Endodermal cell (in vitro differentiated cells): ENCODE results near the gene LRTM2. TPM values are rescaled to one million over a fixed set of nuclear protein-coding genes. Genes with fewer than 3 reads are reported as not detected.

ENCODE experiments used
- DNase-seq: peaks from one replicate; pipeline ENCODE4 v3.0.0-alpha.2; 2017
- H3K27ac ChIP-seq: 2 replicates; pipeline ENCODE4 v1.5.1; 2013; ENCODE audit warnings: mild to moderate bottlenecking, low read depth, low read length, moderate library complexity
- H3K27me3 ChIP-seq: 2 replicates; pipeline ENCODE4 v1.6.1; 2013; ENCODE audit warnings: mild to moderate bottlenecking, low read length, moderate library complexity; ENCODE audit not compliant: insufficient read depth, control insufficient read depth, poor library complexity, severe bottlenecking
- H3K36me3 ChIP-seq: 2 replicates; pipeline ENCODE4 v1.7.0; 2013; ENCODE audit warnings: mild to moderate bottlenecking, low read length, moderate library complexity; ENCODE audit not compliant: control insufficient read depth, insufficient read depth
- H3K4me1 ChIP-seq: one replicate; pipeline ENCODE4 v1.7.0; 2013; ENCODE audit warnings: low read length; ENCODE audit not compliant: control insufficient read depth, insufficient read depth
- H3K4me3 ChIP-seq: 2 replicates; pipeline ENCODE4 v1.5.1; 2013; ENCODE audit warnings: mild to moderate bottlenecking, low read length, moderate library complexity
- H3K9ac ChIP-seq: 2 replicates; pipeline ENCODE4 v1.6.1; 2013; ENCODE audit warnings: mild to moderate bottlenecking, low read length, moderate library complexity; ENCODE audit not compliant: poor library complexity, severe bottlenecking; ENCODE audit errors: extremely low read depth
- H3K9me3 ChIP-seq: 2 replicates; pipeline ENCODE4 v1.6.1; 2013; ENCODE audit warnings: mild to moderate bottlenecking, low read length, moderate library complexity; ENCODE audit not compliant: control insufficient read depth
- H3K27ac Mint-ChIP-seq: 2 replicates; pipeline ENCODE4 v1.8.0; 2020; ENCODE audit warnings: mixed read lengths
- H3K27me3 Mint-ChIP-seq: 2 replicates; pipeline ENCODE4 v1.8.0; 2021; ENCODE audit warnings: mild to moderate bottlenecking, mixed read lengths; ENCODE audit not compliant: insufficient read depth
- H3K36me3 Mint-ChIP-seq: 2 replicates; pipeline ENCODE4 v1.8.0; 2020; ENCODE audit warnings: low read depth, mixed read lengths
- H3K4me1 Mint-ChIP-seq: 2 replicates; pipeline ENCODE4 v1.8.0; 2020; ENCODE audit warnings: mixed read lengths
- H3K4me3 Mint-ChIP-seq: 2 replicates; pipeline ENCODE4 v1.8.0; 2020; ENCODE audit warnings: mild to moderate bottlenecking, moderate library complexity, mixed read lengths
- H3K9me3 Mint-ChIP-seq: 2 replicates; pipeline ENCODE4 v1.8.0; 2020; ENCODE audit warnings: mild to moderate bottlenecking, mixed read lengths
- CTCF ChIP-seq: fragments of 200-600 bp; sonication (generic); conservative IDR thresholded peaks from 2 replicates; pipeline ENCODE4 v1.5.0; 2021; ENCODE audit warnings: antibody characterized with exemption, mild to moderate bottlenecking
- WGBS, 2 experiments: methylation state at CpG; one replicate each; pipeline versions ENCODE4 v1.1.5 to v1.1.7; 2013; ENCODE audit warnings: missing lambda C conversion rate in 2 of 2, mixed read lengths in 1 of 2; ENCODE audit not compliant: insufficient coverage in 1 of 2, insufficient read length in 1 of 2; 5-methylcytosine and 5-hydroxymethylcytosine counted together
- total RNA-seq, 2 donors: library from RNA; stranded (reverse); fragmentation: NEBNext Ultra II Directional in 1 of 2; extraction: Animal tissue kit (Norgen Biotek cat#: 25700) in 1 of 2; gene quantifications; 2 replicates in 1 of 2; 3 replicates in 1 of 2; pipeline ENCODE4 v1.2.1, GENCODE V29; 2021

The LRTM2 gene
- total RNA-seq, 2 donors from 2014 or later: 0.40 TPM

DNA sequence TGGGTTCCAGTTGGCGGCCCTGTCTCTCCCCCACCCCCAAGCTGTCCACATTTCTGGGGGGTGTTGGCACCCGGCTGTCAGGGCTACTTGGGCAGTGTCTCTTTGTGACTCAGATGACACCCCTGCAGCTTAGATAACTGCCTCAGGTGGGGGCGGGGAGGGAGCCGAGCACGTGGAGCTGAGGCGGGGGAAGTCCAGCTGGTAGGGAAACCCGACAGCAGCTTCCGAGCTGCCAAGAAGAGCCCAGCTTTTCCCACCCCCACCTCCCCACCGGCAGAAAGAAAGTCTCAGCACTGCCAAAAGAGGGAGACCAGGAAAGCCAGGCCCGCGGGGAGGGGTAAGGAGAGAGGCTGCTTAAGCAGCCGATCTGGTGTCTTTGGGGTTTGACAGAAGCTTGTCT, 1.4 kb downstream of the LRTM2 start:
- Histone ChIP-seq H3K27me3 (peaks cover 34% of the 10 kb centered on the region), H3K9me3 (no peaks in the 10 kb centered on the region), H3K9ac (no peak overlapping the region), H3K4me3 (no peak overlapping the region), H3K4me1 (no peaks in the 10 kb centered on the region), H3K27ac (no peak overlapping the region), H3K36me3 (no peaks in the 10 kb centered on the region)
- peaks cover 12% of the 10 kb centered on the region for H3K9me3 Mint-ChIP-seq
- no peaks in the 10 kb centered on the region for H3K36me3 Mint-ChIP-seq
- H3K27ac Mint-ChIP-seq: no peak overlapping the region
- no peak overlapping the region for H3K4me3 Mint-ChIP-seq
- H3K4me1 Mint-ChIP-seq: peaks cover 22% of the 10 kb centered on the region
- DNase-seq: peak; percentile 73
- no peak for TF ChIP-seq CTCF
- H3K27me3 Mint-ChIP-seq: peaks cover 39% of the 10 kb centered on the region
- 39 to 47% methylated on average over 3 to 11 of the region's 12 CpGs for WGBS, 2 experiments

- Mint-ChIP-seq H3K4me3 (no peak overlapping the region), H3K27me3 (peaks cover 39% of the 10 kb centered on the region), H3K9me3 (peaks cover 5% of the 10 kb centered on the region), H3K36me3 (no peaks in the 10 kb centered on the region), H3K27ac (no peak overlapping the region), H3K4me1 (peaks cover 22% of the 10 kb centered on the region)
- no peak for TF ChIP-seq CTCF
- no peak overlapping the region for H3K9ac ChIP-seq
- DNase-seq: no peak
- H3K4me1 ChIP-seq: no peaks in the 10 kb centered on the region
- no peak overlapping the region for H3K4me3 ChIP-seq
- no peaks in the 10 kb centered on the region for H3K36me3 ChIP-seq
- H3K27ac ChIP-seq: no peak overlapping the region
- H3K9me3 ChIP-seq: no peaks in the 10 kb centered on the region
- WGBS, 2 experiments: 84 to 87% methylated on average over 7 to 11 of the region's 11 CpGs
- peaks cover 34% of the 10 kb centered on the region for H3K27me3 ChIP-seq
Measured at GRCh38 chr12:1822699-1823098, 2.3 kb downstream of the LRTM2 start.

GRCh38 chr12:1823237-1823636, 2.9 kb downstream of the LRTM2 start:
- TF ChIP-seq CTCF: no peak
- Histone ChIP-seq H3K4me3 (no peak overlapping the region), H3K9ac (no peak overlapping the region), H3K27me3 (peaks cover 34% of the 10 kb centered on the region), H3K27ac (no peak overlapping the region), H3K4me1 (no peaks in the 10 kb centered on the region), H3K36me3 (no peaks in the 10 kb centered on the region), H3K9me3 (no peaks in the 10 kb centered on the region)
- Mint-ChIP-seq H3K9me3 (peaks cover 1% of the 10 kb centered on the region), H3K36me3 (no peaks in the 10 kb centered on the region), H3K27me3 (peaks cover 39% of the 10 kb centered on the region), H3K4me1 (peaks cover 22% of the 10 kb centered on the region), H3K4me3 (no peak overlapping the region), H3K27ac (no peak overlapping the region)
- DNase-seq: no peak
- 96 to 100% methylated on average over 7 to 10 of the region's 10 CpGs for WGBS, 2 experiments
